ELR (cell line): ENCODE data around the gene TDO2.
A peak's percentile ranks its signal among the peaks of the same experiment; 100 is the strongest.
"Not testable (repeated sequence)": the region's sequence is repeated elsewhere in the genome, so short reads cannot be mapped to it uniquely, and the experiment has no call there.

Experiments
- DNase-seq: peaks from one replicate; pipeline ENCODE4 v3.0.0-alpha.2; 2015; ENCODE audit warnings: low read depth

TDO2 gene

GRCh38 chr4:155908187-155909139 is 5.0 kb downstream of the TDO2 start:
- DNase-seq: no peak

- DNase-seq: no peak
Observed at GRCh38 chr4:155909615-155910226, 6.2 kb downstream of the TDO2 start.

DNA sequence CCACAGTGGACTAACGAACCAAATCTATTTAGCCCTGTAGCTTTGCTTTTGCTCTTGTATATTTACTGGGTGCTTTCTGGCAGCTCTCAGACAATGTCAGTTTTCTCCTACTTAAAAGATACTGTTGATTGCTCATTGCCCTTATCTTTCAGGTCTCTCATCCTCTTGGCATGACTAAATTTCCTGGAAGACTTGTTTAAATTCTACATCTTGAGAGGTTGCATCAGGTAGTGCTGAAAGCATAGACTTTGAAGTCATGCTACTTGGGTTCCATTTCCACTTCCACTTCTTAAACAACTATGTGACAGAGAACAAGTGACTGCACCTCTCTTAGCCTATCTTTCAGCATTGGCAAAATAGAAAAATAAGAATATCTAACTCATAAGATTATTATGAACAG is 8.4 kb downstream of the TDO2 start:
- no peak for DNase-seq

GRCh38 chr4:155914782-155915181 is 11.3 kb downstream of the TDO2 start:
- no peak for DNase-seq

- DNase-seq: no peak
Observed at GRCh38 chr4:155921597-155921996, 18.1 kb downstream of the TDO2 start.

GRCh38 chr4:155924637-155925036 is 21.1 kb downstream of the TDO2 start:
- DNase-seq: no peak

- no peak for DNase-seq
Observed at GRCh38 chr4:155929833-155930232, 26.3 kb downstream of the TDO2 start.

DNA sequence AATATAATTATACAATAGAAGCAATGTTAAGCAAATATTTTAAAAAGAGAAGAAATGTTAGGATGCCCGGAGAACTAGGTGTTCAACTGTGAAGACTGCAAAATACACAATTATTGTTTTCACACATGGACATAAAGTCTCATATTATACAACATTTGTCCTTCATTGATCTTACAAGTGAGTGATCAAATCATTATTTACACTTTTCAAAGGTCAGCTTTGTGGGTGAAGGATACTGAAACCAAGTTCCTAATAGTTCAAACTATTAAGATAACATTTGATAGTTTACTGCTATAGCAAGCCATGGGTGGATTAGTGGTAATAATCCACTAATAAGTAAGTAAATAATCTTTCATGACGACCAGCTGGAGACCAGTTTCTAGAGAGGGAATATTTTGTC is 26.8 kb downstream of the TDO2 start:
- DNase-seq: no peak

GRCh38 chr4:155931634-155932033 is 28.1 kb downstream of the TDO2 start:
- no peak for DNase-seq

GRCh38 chr4:155934634-155935033 is 31.1 kb downstream of the TDO2 start:
- not testable (repeated sequence) for DNase-seq

DNA sequence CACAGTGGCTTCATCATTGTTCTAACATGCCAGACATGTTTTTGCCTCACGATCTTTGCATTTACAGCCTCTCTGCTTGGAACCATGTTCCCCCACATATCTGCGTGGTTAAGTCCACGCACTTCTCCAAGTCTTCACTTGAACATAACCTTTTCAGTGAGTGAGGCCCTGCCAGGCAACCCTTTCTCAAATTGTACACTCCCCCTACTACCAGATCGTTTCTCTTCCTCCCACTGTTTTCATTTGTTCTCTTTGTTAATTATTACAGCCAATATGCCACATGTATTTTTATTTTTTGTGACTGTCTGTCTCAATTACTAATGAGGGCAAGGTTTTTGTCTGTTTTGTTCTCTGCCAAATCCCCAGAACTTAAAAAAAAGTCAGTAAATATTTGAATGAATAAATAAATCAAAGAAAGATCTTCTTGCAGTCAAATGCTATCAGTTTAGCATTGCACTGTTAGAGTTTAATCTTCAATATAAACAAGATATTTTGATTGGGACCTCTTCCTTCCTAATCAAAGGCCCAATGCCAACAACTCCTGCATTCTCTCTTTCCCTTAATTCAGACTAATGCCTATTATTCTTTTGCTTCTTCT is 32.0 kb downstream of the TDO2 start:
- no peak for DNase-seq

GRCh38 chr4:155941085-155941790 is 37.7 kb downstream of the TDO2 start:
- DNase-seq: no peak

- no peak for DNase-seq
Observed at GRCh38 chr4:155941820-155942219, 38.3 kb downstream of the TDO2 start.

- DNase-seq: no peak
Observed at GRCh38 chr4:155943605-155944291, 40.3 kb downstream of the TDO2 start.

- no peak for DNase-seq
Observed at GRCh38 chr4:155944516-155944915, 41.0 kb downstream of the TDO2 start.

DNA sequence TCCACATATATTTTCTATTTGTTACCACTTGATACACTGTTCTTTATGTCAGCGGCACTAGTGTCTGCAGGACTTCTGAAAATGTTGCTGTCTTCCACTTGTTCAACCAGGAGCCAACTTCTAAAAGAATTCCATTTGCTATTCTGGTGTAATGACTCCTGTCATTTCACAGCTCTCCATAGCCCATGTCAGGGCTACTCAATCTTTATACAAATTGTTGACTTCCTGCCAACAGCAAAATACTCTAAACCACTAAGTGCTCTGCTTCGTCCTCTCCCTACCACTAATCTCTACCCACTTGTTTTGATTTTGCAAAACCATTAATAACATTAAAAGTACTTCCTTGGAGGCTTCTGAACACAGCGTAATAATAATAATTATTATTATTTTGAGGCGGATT is 43.0 kb downstream of the TDO2 start:
- DNase-seq: no peak

DNA sequence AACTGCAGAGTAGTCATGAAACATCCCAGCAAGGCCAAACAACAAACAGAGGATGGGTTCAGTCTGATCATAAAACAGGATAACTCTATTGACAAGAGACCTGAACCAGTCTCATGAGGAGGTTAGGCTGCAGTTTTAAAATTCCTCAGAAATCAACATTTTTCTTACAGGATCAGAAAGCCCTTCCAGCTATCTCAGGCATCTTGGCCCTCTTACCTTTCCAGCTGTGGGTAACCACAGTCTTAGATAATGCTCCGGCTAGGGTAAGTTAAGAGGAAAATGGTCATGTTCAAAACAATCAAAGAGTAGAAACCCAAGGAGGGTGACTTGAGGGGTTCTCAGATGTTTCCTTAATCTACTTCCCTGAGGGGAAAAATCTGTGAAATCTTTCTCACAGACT is 45.0 kb downstream of the TDO2 start:
- no peak for DNase-seq

DNA sequence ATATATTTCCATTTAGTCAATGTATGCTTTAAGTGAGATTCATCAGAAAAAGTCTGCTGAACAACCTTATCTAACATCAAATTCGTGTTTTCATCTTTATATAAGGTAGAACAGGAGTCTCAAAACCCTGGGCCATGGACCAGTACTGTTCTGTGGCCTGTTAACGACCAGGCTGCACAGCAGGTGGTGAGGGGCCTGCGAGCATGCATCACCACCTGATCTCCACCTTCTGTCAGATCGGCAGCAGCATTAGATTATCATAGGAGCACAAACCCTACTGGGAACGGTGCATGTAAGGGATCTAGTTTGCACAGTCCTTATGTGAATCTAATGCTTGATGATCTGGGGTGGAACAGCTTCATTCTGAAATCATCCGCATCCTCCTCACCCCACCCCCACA is 47.0 kb downstream of the TDO2 start:
- DNase-seq: no peak

GRCh38 chr4:155952501-155952901 is 49.0 kb downstream of the TDO2 start:
- peak; percentile 47 for DNase-seq

DNA sequence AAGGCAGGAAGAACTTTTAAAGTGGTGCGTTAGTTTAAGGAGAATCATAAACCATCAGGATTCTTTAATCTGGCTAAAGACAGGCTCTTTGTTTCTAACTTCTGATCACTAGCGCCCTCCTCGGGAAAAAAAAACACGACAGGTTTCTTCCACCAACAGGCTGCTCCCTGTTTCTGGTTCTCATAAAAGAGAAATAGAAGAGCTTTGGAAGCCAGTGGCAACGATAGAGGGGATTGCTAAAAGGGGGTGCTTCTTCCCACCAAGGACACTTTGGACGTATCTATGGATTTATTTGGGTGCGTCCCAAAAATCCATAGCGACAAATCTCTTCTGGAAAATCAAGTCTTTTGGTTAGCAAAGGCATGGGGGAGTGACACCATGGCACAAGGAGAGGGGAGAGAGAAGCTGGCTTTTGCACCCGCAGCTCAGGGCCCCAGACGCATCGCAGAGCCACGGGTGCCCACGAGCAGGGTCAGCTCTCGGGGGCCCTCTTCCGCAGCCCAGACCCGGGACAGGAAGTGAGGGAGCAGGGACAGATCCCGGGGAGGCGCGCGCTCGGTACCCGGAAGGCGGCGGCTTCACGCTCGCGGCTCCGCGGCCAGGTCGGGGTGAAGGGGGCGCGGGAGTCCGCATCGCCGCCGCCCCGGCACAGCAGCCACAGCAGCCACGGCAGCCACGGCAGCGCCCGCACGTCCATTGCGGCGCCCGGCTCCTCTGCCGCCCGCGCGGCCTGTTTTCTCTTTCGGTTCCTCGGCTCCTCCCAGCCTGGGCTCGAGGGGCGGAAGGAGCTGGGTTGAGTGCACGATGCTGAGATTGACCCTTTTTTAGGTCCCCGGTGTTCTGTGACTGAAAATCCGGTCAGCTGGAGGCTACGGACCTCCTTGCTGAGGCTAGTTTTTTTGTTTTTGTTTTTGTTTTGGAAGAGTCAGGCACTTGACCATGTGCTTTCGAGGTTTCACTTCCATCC is 49.9 kb downstream of the TDO2 start, which contains the start of gene CTSO:
Gene CTSO, minus strand, starts transcription at position 716 of the 967 bp plus-strand sequence. Its CDS starts 19 bp downstream, at position 697.
- DNase-seq: peak; percentile 79
